PC-9 (cell line): ENCODE results near the gene SLC66A1. TPM values are rescaled to one million over a fixed set of nuclear protein-coding genes. Genes with fewer than 3 reads are reported as not detected.

Source experiments
- BruUV-seq: library from RNA; stranded (reverse); fragments of 400-500 nt; replicated peaks from 2 replicates; lab custom pipeline; 2021; lab: Mats Ljungman, UMichigan
- CTCF ChIA-PET: fragments of 300-600 bp; sonication (Branson Sonifier 250); formaldehyde crosslinking; loops from one replicate; lab custom pipeline; 2022; ENCODE audit warnings: antibody characterized with exemption; lab: Charles Lee
- POLR2A ChIA-PET: fragments of 300-600 bp; sonication (Branson Sonifier 250); formaldehyde crosslinking; loops from one replicate; lab custom pipeline; 2022; ENCODE audit warnings: antibody characterized with exemption; ENCODE audit not compliant: unreplicated experiment; lab: Charles Lee
- DNase-seq, 2 experiments: peaks; one replicate each; pipeline versions ENCODE4 v3.0.0 to v3.0.0-alpha.2; 2015 to 2022; ENCODE audit warnings: mixed read lengths in 1 of 2
- H2AFZ ChIP-seq: fragments of 200-600 bp; sonication (generic); 2 replicates; pipeline ENCODE4 v1.8.1; 2017; ENCODE audit warnings: antibody characterized with exemption
- H3F3A ChIP-seq: fragments of 200-600 bp; sonication (generic); 2 replicates; pipeline ENCODE4 v1.8.1; 2017; ENCODE audit warnings: antibody characterized with exemption, mild to moderate bottlenecking, low read depth; ENCODE audit not compliant: insufficient read depth
- H3K27ac ChIP-seq: fragments of 200-600 bp; sonication (generic); 2 replicates; pipeline ENCODE4 v1.6.1; 2016; ENCODE audit warnings: mixed run types
- H3K27me3 ChIP-seq: fragments of 200-600 bp; sonication (generic); 2 replicates; pipeline ENCODE4 v1.6.1; 2016; ENCODE audit warnings: low read depth, mixed run types; ENCODE audit not compliant: insufficient read depth
- H3K36me3 ChIP-seq: fragments of 200-600 bp; sonication (generic); 2 replicates; pipeline ENCODE4 v1.6.1; 2016; ENCODE audit warnings: low read depth, mixed run types
- H3K4me1 ChIP-seq: fragments of 200-600 bp; sonication (generic); replicated peaks from 2 replicates; pipeline ENCODE4 v1.6.1; 2016; ENCODE audit warnings: mixed run types; ENCODE audit not compliant: insufficient read depth
- H3K4me2 ChIP-seq: fragments of 200-600 bp; sonication (generic); 2 replicates; pipeline ENCODE4 v1.6.1; 2017; ENCODE audit warnings: mixed run types
- H3K4me3 ChIP-seq: fragments of 200-600 bp; sonication (generic); 2 replicates; pipeline ENCODE4 v1.6.1; 2016; ENCODE audit warnings: mixed run types
- H3K79me2 ChIP-seq: fragments of 200-600 bp; sonication (generic); 2 replicates; pipeline ENCODE4 v1.6.1; 2017; ENCODE audit warnings: low read depth, mixed run types
- H3K9me2 ChIP-seq: fragments of 200-600 bp; sonication (generic); 2 replicates; pipeline ENCODE4 v1.8.1; 2017; ENCODE audit warnings: mild to moderate bottlenecking; ENCODE audit not compliant: insufficient read depth
- H3K9me3 ChIP-seq: fragments of 200-600 bp; sonication (generic); 2 replicates; pipeline ENCODE4 v1.8.1; 2016; ENCODE audit warnings: low read depth; ENCODE audit not compliant: insufficient read depth
- H4K20me1 ChIP-seq: fragments of 200-600 bp; sonication (generic); 2 replicates; pipeline ENCODE4 v1.8.1; 2017; ENCODE audit not compliant: insufficient read depth
- CTCF ChIP-seq: fragments of 200-600 bp; sonication (generic); conservative IDR thresholded peaks from 2 replicates; pipeline ENCODE4 v1.6.1; 2017; ENCODE audit warnings: mixed run types, antibody characterized with exemption, mild to moderate bottlenecking, moderate library complexity
- EZH2 ChIP-seq: fragments of 200-600 bp; sonication (generic); IDR thresholded peaks from 2 replicates; pipeline ENCODE4 v1.8.0; 2017; ENCODE audit warnings: antibody characterized with exemption, low read depth
- intact Hi-C: fragments of 100-400 bp; cut with micrococcal nuclease; formaldehyde crosslinking; loops from one replicate; pipeline ENCODE4 v1.10.0; 2022; ENCODE audit not compliant: unreplicated experiment
- total RNA-seq: library from RNA; stranded (reverse); gene quantifications from 2 replicates; pipeline ENCODE4 v1.2.3, GENCODE V29; 2021

Gene SLC66A1
- total RNA-seq, 1 experiment from 2014 or later = 13.8 TPM

GRCh38 chr1:19375631-19376400 lies 63.7 kb downstream of the SLC66A1 start:
- H3K4me3 ChIP-seq = no peak overlapping the region
- ChIA-PET POLR2A (no interaction called here), CTCF (no interaction called here)
- TF ChIP-seq EZH2 = no peak
- no peak for TF ChIP-seq CTCF
- DNase-seq = no peak
- H3K79me2 ChIP-seq = no peaks in the 10 kb centered on the region
- H3K4me2 ChIP-seq = no peak overlapping the region
- no TSS peak for BruUV-seq
- no peak overlapping the region for H2AFZ ChIP-seq
- H3K36me3 ChIP-seq = 0 out of 2 replicates have a peak, but pooled peaks cover 3% of the 10 kb centered on the region
- no peaks in the 10 kb centered on the region for H4K20me1 ChIP-seq
- intact Hi-C loops = no loop called here
- no peaks in the 10 kb centered on the region for H3K9me2 ChIP-seq
- H3K27ac ChIP-seq = no peak overlapping the region
- H3F3A ChIP-seq = no peaks in the 10 kb centered on the region
- H3K4me1 ChIP-seq = no peaks in the 10 kb centered on the region
- no peaks in the 10 kb centered on the region for H3K9me3 ChIP-seq
- no peaks in the 10 kb centered on the region for H3K27me3 ChIP-seq

- TF ChIP-seq CTCF (no peak), EZH2 (no peak)
- BruUV-seq = no TSS peak
- Histone ChIP-seq H3K79me2 (no peaks in the 10 kb centered on the region), H3F3A (no peaks in the 10 kb centered on the region), H3K4me2 (no peak overlapping the region), H3K27me3 (no peaks in the 10 kb centered on the region), H3K4me1 (no peaks in the 10 kb centered on the region), H4K20me1 (no peaks in the 10 kb centered on the region), H3K36me3 (0 out of 2 replicates have a peak, but pooled peaks cover 3% of the 10 kb centered on the region), H3K27ac (no peak overlapping the region), H3K9me2 (no peaks in the 10 kb centered on the region), H3K9me3 (no peaks in the 10 kb centered on the region), H2AFZ (no peak overlapping the region), H3K4me3 (no peak overlapping the region)
- DNase-seq = no peak
- intact Hi-C loops = no loop called here
- ChIA-PET POLR2A (no interaction called here), CTCF (no interaction called here)
These were observed 64.6 kb downstream of the SLC66A1 start for GRCh38 chr1:19376428-19377372.

- ChIA-PET POLR2A (no interaction called here), CTCF (no interaction called here)
- Histone ChIP-seq H3K27me3 (no peaks in the 10 kb centered on the region), H3K27ac (no peak overlapping the region), H3K4me2 (no peak overlapping the region), H3K4me1 (no peaks in the 10 kb centered on the region), H3K36me3 (0 out of 2 replicates have a peak, but pooled peaks cover 3% of the 10 kb centered on the region), H3K9me2 (no peaks in the 10 kb centered on the region), H2AFZ (no peak overlapping the region), H3K79me2 (no peaks in the 10 kb centered on the region), H3F3A (no peaks in the 10 kb centered on the region), H4K20me1 (no peaks in the 10 kb centered on the region), H3K9me3 (no peaks in the 10 kb centered on the region), H3K4me3 (no peak overlapping the region)
- no TSS peak for BruUV-seq
- no peak for DNase-seq
- intact Hi-C loops = no loop called here
- TF ChIP-seq EZH2 (no peak), CTCF (no peak)
These were observed 65.9 kb downstream of the SLC66A1 start for GRCh38 chr1:19377812-19378718.
